GM12878 (cell line): ENCODE measurements around the gene TMEM208. TPM values are rescaled to one million over a fixed set of nuclear protein-coding genes. Genes with fewer than 3 reads are reported as not detected.

Source experiments
- ATAC-seq: fragments of 200-7000 bp; cut with Tn5 transposase; 3 replicates; pipeline ENCODE4 v1.9.1; 2020; ENCODE audit warnings: mild to moderate bottlenecking, moderate library complexity
- BruUV-seq: library from RNA; stranded (reverse); fragments of 400-500 nt; replicated peaks from 2 replicates; lab custom pipeline; 2021; lab: Mats Ljungman, UMichigan
- CTCF ChIA-PET: fragments of 300-600 bp; sonication (Branson Sonifier 250); formaldehyde crosslinking; extraction: SDS; loops from one replicate; lab custom pipeline; 2021; ENCODE audit warnings: inconsistent platforms; lab: Yijun Ruan, JAX
- POLR2A ChIA-PET: fragments of 350-600 bp; formaldehyde crosslinking; extraction: SDS; loops from one replicate; lab custom pipeline; 2021; ENCODE audit warnings: inconsistent platforms; lab: Charles Lee
- RAD21 ChIA-PET: fragments of 300-600 bp; sonication (Branson Sonifier 250); formaldehyde crosslinking; loops from one replicate; lab custom pipeline; 2023; ENCODE audit warnings: antibody characterized with exemption; ENCODE audit not compliant: unreplicated experiment; lab: Charles Lee
- SMC1A ChIA-PET: fragments of 300-600 bp; sonication (Branson Sonifier 250); formaldehyde crosslinking; loops from one replicate; lab custom pipeline; 2023; ENCODE audit not compliant: unreplicated experiment, uncharacterized antibody; lab: Charles Lee
- DNase-seq: peaks from one replicate; pipeline ENCODE4 v3.0.0-alpha.2; 2011; ENCODE audit warnings: low read depth, low spot score
- FAIRE-seq: peaks from 3 replicates; lab custom pipeline; 2011; peaks lifted over from hg19 to GRCh38; lab: Jason Lieb, UNC
- H2AFZ ChIP-seq: 2 replicates; pipeline ENCODE4 v1.6.0; 2011; ENCODE audit warnings: low read depth, low read length, control low read depth; ENCODE audit not compliant: control insufficient read depth
- H3K27ac ChIP-seq: 2 replicates; pipeline ENCODE4 v1.5.1; 2011; ENCODE audit warnings: control low read depth; ENCODE audit not compliant: control insufficient read depth, insufficient read depth
- H3K27me3 ChIP-seq, 2 experiments: replicated peaks in 1 of 2; 2 replicates each; pipeline versions ENCODE4 v1.6.0 to v1.6.1; 2011; ENCODE audit warnings: low read length in 1 of 2; ENCODE audit not compliant: control insufficient read depth in 2 of 2, insufficient read depth in 2 of 2
- H3K36me3 ChIP-seq, 2 experiments: 2 replicates each; pipeline ENCODE4 v1.5.1; 2011; ENCODE audit warnings: low read length in 1 of 2; ENCODE audit not compliant: control insufficient read depth in 2 of 2, insufficient read depth in 2 of 2
- H3K4me1 ChIP-seq: 2 replicates; pipeline ENCODE4 v1.6.1; 2011; ENCODE audit warnings: mild to moderate bottlenecking, low read length, moderate library complexity, mixed read lengths; ENCODE audit not compliant: control insufficient read depth, insufficient read depth
- H3K4me2 ChIP-seq: 2 replicates; pipeline ENCODE4 v1.6.0; 2011; ENCODE audit warnings: control low read depth; ENCODE audit not compliant: control insufficient read depth, insufficient read depth
- H3K4me3 ChIP-seq: fragments of 200-600 bp; sonication (generic); 2 replicates; pipeline ENCODE4 v1.5.1; 2016
- H3K79me2 ChIP-seq: 2 replicates; pipeline ENCODE4 v1.6.0; 2011; ENCODE audit warnings: low read length; ENCODE audit not compliant: control insufficient read depth, insufficient read depth
- H3K9ac ChIP-seq: 2 replicates; pipeline ENCODE4 v1.8.0; 2011; ENCODE audit warnings: low read length, control low read depth, mixed read lengths; ENCODE audit not compliant: control insufficient read depth, insufficient read depth
- H3K9me3 ChIP-seq: replicated peaks from 3 replicates; pipeline ENCODE4 v1.5.1; 2011; ENCODE audit warnings: mild to moderate bottlenecking, low read length; ENCODE audit not compliant: control insufficient read depth, insufficient read depth
- H4K20me1 ChIP-seq: 2 replicates; pipeline ENCODE4 v1.6.0; 2011; ENCODE audit not compliant: control insufficient read depth, insufficient read depth
- ASH2L ChIP-seq: fragments of 300-600, 200-600 bp; sonication (generic); IDR thresholded peaks from 2 replicates; pipeline ENCODE4 v1.6.1; 2017; ENCODE audit warnings: low read depth, mild to moderate bottlenecking, borderline replicate concordance
- ATF3 ChIP-seq: IDR thresholded peaks from 2 replicates; pipeline ENCODE4 v1.6.1; 2011; ENCODE audit warnings: low read depth, mild to moderate bottlenecking, low read length, moderate library complexity, borderline replicate concordance; ENCODE audit errors: extremely low read depth
- ATF7 ChIP-seq: fragments of 450-650 bp; IDR thresholded peaks from 2 replicates; pipeline ENCODE4 v1.6.1; 2016; ENCODE audit warnings: low read depth, mild to moderate bottlenecking
- BCL3 ChIP-seq: IDR thresholded peaks from 2 replicates; pipeline ENCODE4 v1.6.1; 2011; ENCODE audit warnings: borderline replicate concordance, low read depth, mild to moderate bottlenecking, moderate library complexity, low read length; ENCODE audit not compliant: insufficient read depth, poor library complexity, severe bottlenecking
- CBX3 ChIP-seq: fragments of 200-600 bp; sonication (generic); IDR thresholded peaks from 2 replicates; pipeline ENCODE4 v1.6.1; 2016; ENCODE audit warnings: low read depth, borderline replicate concordance
- CTCF ChIP-seq, 3 experiments: IDR thresholded peaks in 2 of 3; conservative IDR thresholded peaks in 1 of 3; 2 replicates each; pipeline ENCODE4 v1.5.1; 2011; ENCODE audit warnings: low read depth in 3 of 3, low read length in 3 of 3, mild to moderate bottlenecking in 3 of 3, control low read depth in 2 of 3, moderate library complexity in 2 of 3, inconsistent platforms in 1 of 3, mixed read lengths in 1 of 3; ENCODE audit not compliant: control insufficient read depth in 2 of 3, insufficient read depth in 1 of 3; ENCODE audit errors: extremely low read depth in 1 of 3
- E4F1 ChIP-seq: fragments of 450-650 bp; IDR thresholded peaks from 2 replicates; pipeline ENCODE4 v1.6.1; 2018; ENCODE audit warnings: borderline replicate concordance, mild to moderate bottlenecking; ENCODE audit not compliant: partially characterized antibody
- EGR1 ChIP-seq, 2 experiments: IDR thresholded peaks; 1 replicate in 1 of 2; 2 replicates in 1 of 2; pipeline ENCODE4 v1.6.1; 2011 to 2012; ENCODE audit warnings: low read depth in 2 of 2, low read length in 2 of 2, borderline replicate concordance in 1 of 2, mild to moderate bottlenecking in 1 of 2, moderate library complexity in 1 of 2
- IKZF2 ChIP-seq, 2 experiments: fragments of 450-650 bp; IDR thresholded peaks; 2 replicates each; pipeline ENCODE4 v1.6.1; 2017; ENCODE audit warnings: mild to moderate bottlenecking in 2 of 2, moderate library complexity in 2 of 2
- IRF5 ChIP-seq: fragments of 450-650 bp; IDR thresholded peaks from 2 replicates; pipeline ENCODE4 v1.6.1; 2017; ENCODE audit warnings: borderline replicate concordance
- KLF5 ChIP-seq: fragments of 450-650 bp; IDR thresholded peaks from 2 replicates; pipeline ENCODE4 v1.6.1; 2014; ENCODE audit warnings: mild to moderate bottlenecking; ENCODE audit not compliant: partially characterized antibody
- MEF2A ChIP-seq: IDR thresholded peaks from 2 replicates; pipeline ENCODE4 v1.6.1; 2011; ENCODE audit warnings: low read depth, mild to moderate bottlenecking, low read length, moderate library complexity; ENCODE audit not compliant: insufficient read depth
- POLR2AphosphoS2 ChIP-seq: IDR thresholded peaks from 2 replicates; pipeline ENCODE4 v1.6.1; 2011; ENCODE audit warnings: low read depth, mild to moderate bottlenecking, low read length, improper control_type of control experiment, moderate library complexity
- RUNX3 ChIP-seq: IDR thresholded peaks from 2 replicates; pipeline ENCODE4 v1.6.1; 2012; ENCODE audit warnings: low read length, inconsistent platforms
- TCF12 ChIP-seq: IDR thresholded peaks from 2 replicates; pipeline ENCODE4 v1.6.1; 2011; ENCODE audit warnings: low read depth, mild to moderate bottlenecking, low read length
- WGBS: methylation state at CpG from one replicate; pipeline ENCODE4 v1.1.6; 2016; ENCODE audit warnings: low lambda C conversion rate; ENCODE audit not compliant: insufficient replicate concordance, insufficient coverage; ENCODE audit errors: missing lambda C conversion rate; 5-methylcytosine and 5-hydroxymethylcytosine counted together
- in situ Hi-C: fragments of 300-500 bp; cut with MboI; formaldehyde crosslinking; loops from 9 replicates; pipeline ENCODE4 v1.14.3; 2018; ENCODE audit warnings: mixed read lengths
- intact Hi-C: fragments of 100-400 bp; cut with micrococcal nuclease; formaldehyde crosslinking; loops from one replicate; pipeline ENCODE4 v1.14.2; 2022; ENCODE audit not compliant: unreplicated experiment
- polyA plus RNA-seq, 11 experiments: library from polyadenylated mRNA; depleted of rRNA in 4 of 11; unstranded in 6 of 11; stranded (reverse) in 5 of 11; fragments of >200 nt; fragmentation: Nextera tagmentation in 4 of 11; fragmentation: Illumina TruSeq in 1 of 11; extraction: Ambion mirVana in 4 of 11; extraction: Trizol in 1 of 11; gene quantifications; 1 replicate in 1 of 11; 2 replicates in 10 of 11; pipeline versions ENCODE4 v1.2.1 to v1.2.3, GENCODE V29; 2011 to 2016; ENCODE audit warnings: inconsistent platforms in 2 of 11, missing spikeins in 2 of 11, low read depth in 1 of 11
- total RNA-seq, 4 experiments: library from RNA; depleted of rRNA in 3 of 4; stranded (reverse); fragments of >200 nt in 3 of 4; fragmentation: Illumina TruSeq in 1 of 4; extraction: Trizol in 1 of 4; gene quantifications; 2 replicates each; pipeline versions ENCODE4 v1.2.1 to v1.2.3, GENCODE V29; 2013 to 2021

The TMEM208 gene
- total and polyA plus RNA-seq, 10 of the 15 experiments (the other 5 are each of a cell fraction or from before 2014, with no cell fraction given): 34.1 to 244 (median 54.1) TPM

- RAD21 ChIA-PET: interaction anchor here (1.1 kb wide), 1 partner anchor 11 kb away, joined by 3 read pairs; no protein-coding TSS in a partner anchor
- Histone ChIP-seq H3K4me3 (no peak overlapping the region), H3K27me3 (no peaks in the 10 kb centered on the region), H2AFZ (no peak overlapping the region), H3K27ac (no peak overlapping the region), H3K4me1 (no peaks in the 10 kb centered on the region), H3K36me3 (no peaks in the 10 kb centered on the region), H3K4me2 (no peak overlapping the region), H3K9ac (no peak overlapping the region), H3K79me2 (no peaks in the 10 kb centered on the region), H4K20me1 (no peaks in the 10 kb centered on the region), H3K9me3 (no peaks in the 10 kb centered on the region)
- intact Hi-C loops (no loop called here), in situ Hi-C loops (no loop called here)
- POLR2A ChIA-PET: no interaction called here
- FAIRE-seq (no peak), ATAC-seq (no peak), DNase-seq (no peak)
- SMC1A ChIA-PET: interaction anchor here (0.8 kb wide), 1 partner anchor 11 kb away, joined by 3 read pairs; no protein-coding TSS in a partner anchor
- no TSS peak for BruUV-seq
- WGBS: 97% methylated on average over 4 of the region's 4 CpGs
- CTCF ChIA-PET: interaction anchor here (3.0 kb wide), 1 partner anchor 11 kb away, joined by 20 read pairs; no protein-coding TSS in a partner anchor
- no peak for TF ChIP-seq TCF12
- TF ChIP-seq EGR1 (IDR thresholded peaks at IDR 0.05; ENCODE audit: borderline replicate concordance in 1 of 2, low read depth in 2 of 2, low read length in 2 of 2): no peak
- TF ChIP-seq RUNX3: no peak
- no peak for TF ChIP-seq E4F1
- TF ChIP-seq MEF2A: no peak
- no peak for TF ChIP-seq ATF3
- no peak for TF ChIP-seq POLR2AphosphoS2
- no peak for TF ChIP-seq CTCF (IDR thresholded peaks at IDR 0.05 in 2 of 3, conservative IDR thresholded peaks at IDR 0.05 in 1 of 3; ENCODE audit: control insufficient read depth in 2 of 3, extremely low read depth in 1 of 3, insufficient read depth in 1 of 3, low read depth in 3 of 3, low read length in 3 of 3)
- no peak for TF ChIP-seq KLF5
- TF ChIP-seq IRF5: no peak
- TF ChIP-seq BCL3: no peak
- TF ChIP-seq CBX3: no peak
- no peak for TF ChIP-seq ASH2L
- TF ChIP-seq ATF7: no peak
- TF ChIP-seq IKZF2 (IDR thresholded peaks at IDR 0.05): no peak
These were observed 44.5 kb downstream of the TMEM208 start for GRCh38 chr16:67271446-67271845.
